ENCODE data around the gene THOC1.
"Not testable (repeated sequence)": the region's sequence is repeated elsewhere in the genome, so short reads cannot be mapped to it uniquely, and the experiment has no call there.

Gene THOC1

DNA sequence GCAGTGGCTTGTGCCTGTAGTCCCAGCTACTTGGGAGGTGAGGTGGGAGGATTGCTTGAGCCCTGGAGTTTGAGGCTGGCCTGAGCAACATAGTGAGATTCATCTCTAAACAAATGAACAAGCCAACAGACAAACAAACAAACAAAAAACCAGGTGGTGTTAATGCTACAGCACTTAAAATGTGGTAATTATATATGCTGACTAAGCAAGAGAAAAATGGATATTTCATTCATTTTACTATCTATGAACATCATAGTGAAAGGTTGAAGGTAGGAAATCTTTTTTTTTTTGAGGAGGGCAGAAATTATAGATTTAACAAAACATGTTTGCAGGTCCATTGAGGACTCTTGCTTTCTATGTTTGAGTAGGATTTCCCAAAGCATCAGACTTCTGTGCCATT, 42.2 kb upstream of the THOC1 start:
- TF ChIP-seq CTCF (IDR thresholded peaks at IDR 0.05; ENCODE audit: low read depth, low read length) (no peak), POLR2A (IDR thresholded peaks at IDR 0.05; ENCODE audit: extremely low read depth, insufficient read length) (no peak), MYC (IDR thresholded peaks at IDR 0.05; ENCODE audit: low read depth, low read length) (no peak)
- TF ChIP-seq, protein P1, sequence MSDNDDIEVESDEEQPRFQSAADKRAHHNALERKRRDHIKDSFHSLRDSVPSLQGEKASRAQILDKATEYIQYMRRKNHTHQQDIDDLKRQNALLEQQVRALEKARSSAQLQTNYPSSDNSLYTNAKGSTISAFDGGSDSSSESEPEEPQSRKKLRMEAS (IDR thresholded peaks at IDR 0.05; ENCODE audit: low read depth, low read length), result no peak
- DNase-seq (ENCODE audit: low read depth), result no peak
- H3K4me3 ChIP-seq (ENCODE audit: low read depth, low read length), result no peak overlapping the region

- not testable (repeated sequence) for DNase-seq (ENCODE audit: low read depth)
Observed at GRCh38 chr18:308086-308485, 40.2 kb upstream of the THOC1 start.

DNA sequence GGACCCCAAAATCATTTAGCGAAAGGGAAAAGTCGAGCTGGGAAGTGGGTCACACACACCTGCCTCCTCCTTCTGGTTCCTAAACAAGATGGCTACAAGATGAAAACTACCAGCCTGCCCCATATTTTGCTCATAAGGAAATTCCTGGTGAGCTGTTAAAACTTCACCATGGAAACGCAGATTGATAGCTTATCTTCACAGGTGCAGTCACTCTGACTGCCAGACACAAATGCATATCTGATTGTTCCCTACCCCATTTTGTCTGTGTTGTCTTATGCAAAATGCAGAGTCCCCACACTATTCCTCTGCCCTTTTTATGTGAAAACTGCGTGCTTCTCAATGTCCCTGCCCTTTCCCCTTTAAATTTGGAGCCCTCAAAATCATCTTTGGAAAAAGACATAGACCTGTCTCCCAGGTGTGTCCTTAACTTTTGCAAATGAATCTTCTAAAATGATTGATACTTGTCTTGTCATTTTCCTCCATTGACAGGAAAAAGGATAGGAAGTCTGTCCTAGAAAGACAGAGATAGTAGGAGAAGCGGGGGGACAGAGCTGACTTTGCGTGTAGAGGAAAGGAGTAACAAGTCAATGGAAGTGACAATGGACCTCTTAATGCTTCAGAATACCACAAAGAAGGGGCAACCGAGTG, 38.9 kb upstream of the THOC1 start:
- no peak for TF ChIP-seq MYC (IDR thresholded peaks at IDR 0.05; ENCODE audit: low read depth, low read length)
- no peak for TF ChIP-seq CTCF (IDR thresholded peaks at IDR 0.05; ENCODE audit: low read depth, low read length)
- TF ChIP-seq, protein P1 (IDR thresholded peaks at IDR 0.05; ENCODE audit: low read depth, low read length), result no peak
- TF ChIP-seq POLR2A (IDR thresholded peaks at IDR 0.05; ENCODE audit: extremely low read depth, insufficient read length), result no peak
- no peak for DNase-seq (ENCODE audit: low read depth)
- no peak overlapping the region for H3K4me3 ChIP-seq (ENCODE audit: low read depth, low read length)

More at GRCh38 chr18:308086-308485, 40.2 kb upstream of the THOC1 start:
- H3K4me3 ChIP-seq (ENCODE audit: low read depth, low read length), result not testable (repeated sequence)

GRCh38 chr18:305003-305501, 37.2 kb upstream of the THOC1 start:
- no peak for DNase-seq (ENCODE audit: low read depth)
- TF ChIP-seq MYC (IDR thresholded peaks at IDR 0.05; ENCODE audit: low read depth, low read length) (no peak), POLR2A (IDR thresholded peaks at IDR 0.05; ENCODE audit: extremely low read depth, insufficient read length) (no peak), CTCF (IDR thresholded peaks at IDR 0.05; ENCODE audit: low read depth, low read length) (no peak)
- TF ChIP-seq, protein P1 (IDR thresholded peaks at IDR 0.05; ENCODE audit: low read depth, low read length), result no peak
- H3K4me3 ChIP-seq (ENCODE audit: low read depth, low read length), result no peak overlapping the region

DNA sequence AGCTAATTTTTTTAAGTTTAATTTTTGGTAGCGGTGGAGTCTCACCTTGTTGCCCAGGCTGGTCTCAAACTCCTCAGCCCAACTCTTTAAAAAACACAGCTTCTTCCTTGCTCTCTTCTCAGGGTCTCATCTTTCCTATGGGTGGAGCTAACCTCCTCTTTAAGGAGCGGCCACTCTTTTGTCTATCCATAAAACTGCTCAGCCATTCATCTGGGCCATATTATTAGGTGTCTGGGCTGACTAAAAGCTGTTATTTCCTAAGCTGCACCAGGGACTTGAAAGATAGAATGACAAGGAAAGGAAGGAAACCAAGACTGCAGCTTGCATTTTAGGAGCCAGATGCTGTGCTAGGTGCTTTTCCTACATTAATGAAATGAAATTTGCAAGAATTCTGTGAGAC, 35.8 kb upstream of the THOC1 start:
- no peak for DNase-seq (ENCODE audit: low read depth)
- no peak for TF ChIP-seq CTCF (IDR thresholded peaks at IDR 0.05; ENCODE audit: low read depth, low read length)
- no peak for TF ChIP-seq POLR2A (IDR thresholded peaks at IDR 0.05; ENCODE audit: extremely low read depth, insufficient read length)
- TF ChIP-seq MYC (IDR thresholded peaks at IDR 0.05; ENCODE audit: low read depth, low read length), result no peak
- TF ChIP-seq, protein P1 (IDR thresholded peaks at IDR 0.05; ENCODE audit: low read depth, low read length), result no peak
- no peak overlapping the region for H3K4me3 ChIP-seq (ENCODE audit: low read depth, low read length)

GRCh38 chr18:303011-303410, 35.2 kb upstream of the THOC1 start:
- no peak overlapping the region for H3K4me3 ChIP-seq (ENCODE audit: low read depth, low read length)
- DNase-seq (ENCODE audit: low read depth), result no peak
- no peak for TF ChIP-seq MYC (IDR thresholded peaks at IDR 0.05; ENCODE audit: low read depth, low read length)
- TF ChIP-seq CTCF (IDR thresholded peaks at IDR 0.05; ENCODE audit: low read depth, low read length), result no peak
- TF ChIP-seq POLR2A (IDR thresholded peaks at IDR 0.05; ENCODE audit: extremely low read depth, insufficient read length), result no peak
- TF ChIP-seq, protein P1 (IDR thresholded peaks at IDR 0.05; ENCODE audit: low read depth, low read length), result no peak

All from NB4 (cell line).